Measurements from ENCODE around the gene SNAP29.

DNA sequence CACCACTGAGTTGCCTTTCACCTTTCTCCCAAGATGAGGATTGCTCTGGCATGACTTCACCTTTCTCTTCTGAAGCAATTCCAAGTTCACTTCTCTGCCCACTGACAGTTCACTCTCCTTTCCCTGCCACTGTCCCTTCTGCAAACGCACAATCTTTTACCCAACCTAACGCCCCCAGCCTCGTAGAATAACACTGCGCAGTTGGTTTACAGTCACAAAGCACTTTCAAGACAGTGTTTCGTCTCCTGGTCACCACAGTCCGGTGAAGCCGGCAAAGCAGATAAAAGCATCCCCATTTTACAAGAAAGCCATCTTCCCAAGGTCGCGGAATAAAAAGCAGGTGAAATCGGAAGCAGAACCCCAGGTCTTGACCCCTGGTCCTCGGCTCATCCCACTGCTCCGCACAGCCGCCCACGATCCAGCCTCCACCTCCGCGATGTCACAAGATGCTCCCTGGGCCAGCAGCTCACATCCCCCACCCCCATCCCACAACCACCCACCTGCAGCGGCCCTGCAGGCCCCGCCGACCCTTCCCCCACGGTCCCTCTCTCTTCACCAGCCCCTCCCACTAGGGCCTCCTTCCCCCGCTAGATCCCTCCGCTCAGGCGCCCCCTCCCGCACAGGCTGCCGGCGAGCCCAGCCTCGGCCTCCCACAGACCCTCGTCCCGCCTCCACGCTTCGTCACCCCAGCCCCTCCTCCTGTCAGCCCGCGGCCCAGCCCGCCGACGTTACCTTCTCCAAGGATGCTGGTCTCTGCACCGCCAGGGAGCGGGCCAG lies 781 bp upstream of the SNAP29 start:
- TF ChIP-seq POLR2AphosphoS5 (IDR thresholded peaks at IDR 0.05; ENCODE audit: borderline replicate concordance, low read depth, low read length) (no peak), EZH2 (IDR thresholded peaks at IDR 0.05) (no peak), FOXP2 (optimal IDR thresholded peaks at IDR 0.05; ENCODE audit: control extremely low read depth, extremely low read length, insufficient read depth) (no peak)

All from SK-N-MC (cell line).